ENCODE results near the gene JPH2. TPM values are rescaled to one million over a fixed set of nuclear protein-coding genes. Genes with fewer than 3 reads are reported as not detected.
A peak's percentile ranks its signal among the peaks of the same experiment; 100 is the strongest.

Gene JPH2
- total RNA-seq, 1 experiment from 2014 or later = 14.7 TPM

DNA sequence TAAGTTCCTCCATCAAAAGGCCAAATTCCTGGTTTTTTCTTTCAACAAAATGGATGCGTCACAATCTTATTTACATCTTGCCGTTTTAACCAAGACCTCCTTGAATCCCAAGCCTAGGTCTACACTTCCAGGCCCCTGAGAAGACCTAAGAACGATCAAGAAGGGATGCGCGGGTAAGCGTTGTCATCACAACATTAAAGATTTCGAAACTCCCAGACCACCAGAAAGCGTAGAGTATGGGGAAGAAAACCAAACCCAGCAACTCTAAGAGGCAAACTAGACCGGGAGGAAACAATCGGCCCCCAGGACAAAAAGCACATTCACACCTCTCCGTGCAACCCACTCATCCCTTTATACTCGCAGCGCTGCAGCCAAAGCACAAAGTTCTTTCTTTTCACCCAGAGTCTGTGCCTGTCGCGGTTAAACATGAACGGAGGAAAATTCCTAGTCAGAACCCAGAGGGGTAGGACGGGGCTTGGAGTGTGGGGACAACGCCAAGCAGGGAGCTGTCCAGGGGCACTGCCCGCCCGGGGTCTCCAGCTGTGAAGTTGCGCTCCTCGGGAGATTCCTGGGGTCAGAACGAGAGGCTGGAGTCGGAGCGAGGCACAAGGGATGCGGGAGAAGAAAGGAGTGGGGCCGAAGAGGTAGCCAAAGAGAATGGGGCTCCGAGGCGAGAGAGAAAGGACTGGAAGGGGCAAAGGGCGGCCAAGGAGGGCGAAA is 22.9 kb upstream of the JPH2 start:
- intact Hi-C loops (cut with micrococcal nuclease) = loop anchor here (10.0 kb wide), 1 partner anchor 395 kb away; no protein-coding TSS in a partner anchor
- peak; percentile 27 for DNase-seq (ENCODE audit: unreplicated experiment)
- peaks cover 47% of the 10 kb centered on the region for H3K36me3 Mint-ChIP-seq (ENCODE audit: insufficient read depth, unreplicated experiment)
- H3K4me3 Mint-ChIP-seq (ENCODE audit: unreplicated experiment) = peak overlapping the region; percentile 100
- H3K27ac Mint-ChIP-seq (ENCODE audit: low read depth, unreplicated experiment) = peak overlapping the region; percentile 100
- ChIA-PET CTCF (interaction anchor here (0.6 to 1.9 kb wide), 8 partner anchors 20 to 400 kb away, joined by 3 to 12 read pairs (median 4); no protein-coding TSS in a partner anchor), POLR2A (interaction anchor here (0.6 to 3.3 kb wide), 38 partner anchors 7 to 752 kb away, joined by 3 to 62 read pairs (median 4); partner anchors contain the start of genes FITM2, JPH2, SERINC3 and SRSF6)
- peaks cover 32% of the 10 kb centered on the region for H3K4me1 Mint-ChIP-seq (ENCODE audit: insufficient read depth, unreplicated experiment)
- no peaks in the 10 kb centered on the region for H3K27me3 Mint-ChIP-seq (ENCODE audit: insufficient read depth, unreplicated experiment)
- TF ChIP-seq, protein P1, sequence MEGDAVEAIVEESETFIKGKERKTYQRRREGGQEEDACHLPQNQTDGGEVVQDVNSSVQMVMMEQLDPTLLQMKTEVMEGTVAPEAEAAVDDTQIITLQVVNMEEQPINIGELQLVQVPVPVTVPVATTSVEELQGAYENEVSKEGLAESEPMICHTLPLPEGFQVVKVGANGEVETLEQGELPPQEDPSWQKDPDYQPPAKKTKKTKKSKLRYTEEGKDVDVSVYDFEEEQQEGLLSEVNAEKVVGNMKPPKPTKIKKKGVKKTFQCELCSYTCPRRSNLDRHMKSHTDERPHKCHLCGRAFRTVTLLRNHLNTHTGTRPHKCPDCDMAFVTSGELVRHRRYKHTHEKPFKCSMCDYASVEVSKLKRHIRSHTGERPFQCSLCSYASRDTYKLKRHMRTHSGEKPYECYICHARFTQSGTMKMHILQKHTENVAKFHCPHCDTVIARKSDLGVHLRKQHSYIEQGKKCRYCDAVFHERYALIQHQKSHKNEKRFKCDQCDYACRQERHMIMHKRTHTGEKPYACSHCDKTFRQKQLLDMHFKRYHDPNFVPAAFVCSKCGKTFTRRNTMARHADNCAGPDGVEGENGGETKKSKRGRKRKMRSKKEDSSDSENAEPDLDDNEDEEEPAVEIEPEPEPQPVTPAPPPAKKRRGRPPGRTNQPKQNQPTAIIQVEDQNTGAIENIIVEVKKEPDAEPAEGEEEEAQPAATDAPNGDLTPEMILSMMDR (IDR thresholded peaks at IDR 0.05; ENCODE audit: unreplicated experiment) = no peak
- no peaks in the 10 kb centered on the region for H3K9me3 Mint-ChIP-seq (ENCODE audit: unreplicated experiment)
- BruUV-seq (replicated peaks) = TSS peak; percentile 48

DNA sequence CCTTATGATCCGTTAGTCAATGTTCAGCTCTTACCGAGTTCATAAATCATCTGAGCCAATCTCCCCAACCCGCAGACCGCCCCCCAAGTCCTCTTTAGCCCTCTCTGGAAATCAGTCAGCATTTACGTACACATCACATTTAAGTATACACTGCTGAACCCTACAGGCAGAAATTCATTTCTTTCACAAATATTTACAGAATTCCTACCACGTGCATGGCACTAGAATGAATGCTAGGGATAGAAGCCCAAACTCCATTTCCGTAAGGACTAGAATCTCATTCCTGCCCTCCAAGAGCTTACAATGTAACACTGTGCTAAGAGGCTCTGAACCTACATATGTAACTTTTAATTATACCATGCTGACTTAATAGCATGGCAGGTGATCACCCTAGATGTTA is 21.8 kb upstream of the JPH2 start:
- H3K9me3 Mint-ChIP-seq (ENCODE audit: unreplicated experiment) = no peaks in the 10 kb centered on the region
- peak overlapping the region; percentile 100 for H3K4me3 Mint-ChIP-seq (ENCODE audit: unreplicated experiment)
- DNase-seq (ENCODE audit: unreplicated experiment) = peak; percentile 30
- no TSS peak for BruUV-seq (replicated peaks)
- POLR2A ChIA-PET = interaction anchor here (0.5 to 3.3 kb wide), 30 partner anchors 8 to 751 kb away, joined by 3 to 62 read pairs (median 5); partner anchors contain the start of genes FITM2, JPH2, SERINC3 and SRSF6
- H3K27me3 Mint-ChIP-seq (ENCODE audit: insufficient read depth, unreplicated experiment) = no peaks in the 10 kb centered on the region
- CTCF ChIA-PET = interaction anchor here (0.5 to 1.9 kb wide), 12 partner anchors 9 to 402 kb away, joined by 3 to 12 read pairs (median 4); partner anchors contain the start of gene FITM2
- peaks cover 38% of the 10 kb centered on the region for H3K4me1 Mint-ChIP-seq (ENCODE audit: insufficient read depth, unreplicated experiment)
- H3K36me3 Mint-ChIP-seq (ENCODE audit: insufficient read depth, unreplicated experiment) = peaks cover 58% of the 10 kb centered on the region
- intact Hi-C loops (cut with micrococcal nuclease) = loop anchor here (1.0 kb wide), 1 partner anchor 92 kb away; no protein-coding TSS in a partner anchor
- TF ChIP-seq, protein P1 (IDR thresholded peaks at IDR 0.05; ENCODE audit: unreplicated experiment) = no peak
- peak overlapping the region; percentile 100 for H3K27ac Mint-ChIP-seq (ENCODE audit: low read depth, unreplicated experiment)

DNA sequence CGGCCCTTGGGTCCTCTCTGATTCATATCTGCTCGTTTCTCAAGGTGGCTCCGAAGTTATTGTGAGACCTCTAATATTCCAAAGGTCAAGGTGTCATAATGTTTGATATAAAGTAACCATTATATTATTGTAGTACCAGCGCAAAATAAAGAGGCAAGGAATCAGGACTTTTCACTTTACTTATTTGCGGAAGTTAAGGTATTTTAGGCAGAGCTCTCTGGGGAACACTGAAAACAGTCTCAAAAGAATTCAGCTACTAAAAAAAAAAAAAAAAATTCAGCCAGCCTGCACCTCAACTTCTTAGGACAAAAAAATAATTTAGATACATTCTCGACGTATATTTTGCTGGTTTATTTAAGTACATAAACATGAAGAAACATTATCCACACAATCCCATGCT is 21.2 kb upstream of the JPH2 start:
- intact Hi-C loops (cut with micrococcal nuclease) = loop anchor here (1.0 kb wide), 1 partner anchor 92 kb away; no protein-coding TSS in a partner anchor
- peak overlapping the region; percentile 100 for H3K27ac Mint-ChIP-seq (ENCODE audit: low read depth, unreplicated experiment)
- no TSS peak for BruUV-seq (replicated peaks)
- ChIA-PET CTCF (interaction anchor here (0.6 to 1.9 kb wide), 11 partner anchors 8 to 1815 kb away, joined by 3 to 12 read pairs (median 4); no protein-coding TSS in a partner anchor), POLR2A (interaction anchor here (0.5 to 3.3 kb wide), 24 partner anchors 9 to 750 kb away, joined by 3 to 62 read pairs (median 6); partner anchors contain the start of genes FITM2, JPH2, SERINC3 and SRSF6)
- peak overlapping the region; percentile 100 for H3K4me3 Mint-ChIP-seq (ENCODE audit: unreplicated experiment)
- H3K27me3 Mint-ChIP-seq (ENCODE audit: insufficient read depth, unreplicated experiment) = no peaks in the 10 kb centered on the region
- peaks cover 43% of the 10 kb centered on the region for H3K4me1 Mint-ChIP-seq (ENCODE audit: insufficient read depth, unreplicated experiment)
- H3K9me3 Mint-ChIP-seq (ENCODE audit: unreplicated experiment) = no peaks in the 10 kb centered on the region
- DNase-seq (ENCODE audit: unreplicated experiment) = peak; percentile 43
- peaks cover 62% of the 10 kb centered on the region for H3K36me3 Mint-ChIP-seq (ENCODE audit: insufficient read depth, unreplicated experiment)
- TF ChIP-seq, protein P1 (IDR thresholded peaks at IDR 0.05; ENCODE audit: unreplicated experiment) = no peak

DNA sequence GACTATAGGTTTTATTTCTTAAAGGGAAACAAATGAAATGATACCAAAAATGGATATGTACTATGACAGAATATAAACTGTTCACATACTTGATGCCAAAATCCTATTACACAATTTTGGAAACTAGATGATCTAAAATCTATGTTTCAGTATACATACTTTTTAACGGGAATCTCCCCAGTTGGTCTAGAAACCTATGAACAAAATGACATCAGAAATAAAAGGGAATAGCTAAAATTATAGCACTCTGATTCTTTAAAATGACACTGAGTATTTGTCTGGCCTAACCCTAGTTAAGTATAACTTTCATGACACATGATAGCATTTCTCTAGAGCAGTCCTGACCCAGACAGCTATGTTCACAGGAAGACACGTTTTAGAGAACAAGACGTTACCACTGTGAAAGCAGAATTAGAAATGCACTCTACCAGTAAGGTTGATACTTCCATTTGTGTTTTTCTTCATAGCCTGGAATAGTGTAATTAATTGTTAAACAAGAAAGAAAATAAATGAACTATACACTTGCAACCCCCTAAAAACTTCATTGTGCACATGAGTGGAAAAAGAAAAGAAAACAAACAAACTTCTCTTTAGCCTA is 20.2 kb upstream of the JPH2 start:
- Mint-ChIP-seq H3K4me1 (ENCODE audit: insufficient read depth, unreplicated experiment) (peaks cover 38% of the 10 kb centered on the region), H3K4me3 (ENCODE audit: unreplicated experiment) (peak overlapping the region; percentile 100), H3K27me3 (ENCODE audit: insufficient read depth, unreplicated experiment) (no peaks in the 10 kb centered on the region), H3K27ac (ENCODE audit: low read depth, unreplicated experiment) (peak overlapping the region; percentile 100), H3K36me3 (ENCODE audit: insufficient read depth, unreplicated experiment) (peaks cover 71% of the 10 kb centered on the region), H3K9me3 (ENCODE audit: unreplicated experiment) (no peaks in the 10 kb centered on the region)
- intact Hi-C loops (cut with micrococcal nuclease) = no loop called here
- POLR2A ChIA-PET = interaction anchor here (0.8 to 2.6 kb wide), 11 partner anchors 11 to 750 kb away, joined by 3 to 12 read pairs (median 6); partner anchors contain the start of genes FITM2, SRSF6 and TTPAL
- TF ChIP-seq, protein P1 (IDR thresholded peaks at IDR 0.05; ENCODE audit: unreplicated experiment) = no peak
- CTCF ChIA-PET = interaction anchor here (0.6 to 1.3 kb wide), 7 partner anchors 10 to 1571 kb away, joined by 3 to 6 read pairs (median 3); no protein-coding TSS in a partner anchor
- no TSS peak for BruUV-seq (replicated peaks)
- no peak for DNase-seq (ENCODE audit: unreplicated experiment)
